ENCODE measurements around the gene UVSSA. TPM values are rescaled to one million over a fixed set of nuclear protein-coding genes. Genes with fewer than 3 reads are reported as not detected.

Gene UVSSA
- total RNA-seq, 1 experiment from 2014 or later, result 12.6 TPM

GRCh38 chr4:1347410-1347864 lies 429 bp downstream of the UVSSA start:
- no peaks in the 10 kb centered on the region for H3K27me3 ChIP-seq (ENCODE audit: control insufficient read depth, insufficient read depth, low read length)
- no peak for DNase-seq
- H3K36me3 ChIP-seq (replicated peaks; ENCODE audit: control insufficient read depth, insufficient read depth, low read length), result peaks cover 7% of the 10 kb centered on the region
- H3K4me3 ChIP-seq (ENCODE audit: insufficient read depth, low read depth, low read length), result peak overlapping the region; percentile 87

GRCh38 chr4:1348014-1348513 lies 1.1 kb downstream of the UVSSA start:
- Histone ChIP-seq H3K36me3 (replicated peaks; ENCODE audit: control insufficient read depth, insufficient read depth, low read length) (peaks cover 12% of the 10 kb centered on the region), H3K4me3 (ENCODE audit: insufficient read depth, low read depth, low read length) (peak overlapping the region; percentile 87), H3K27me3 (ENCODE audit: control insufficient read depth, insufficient read depth, low read length) (no peaks in the 10 kb centered on the region)
- no peak for DNase-seq

DNA sequence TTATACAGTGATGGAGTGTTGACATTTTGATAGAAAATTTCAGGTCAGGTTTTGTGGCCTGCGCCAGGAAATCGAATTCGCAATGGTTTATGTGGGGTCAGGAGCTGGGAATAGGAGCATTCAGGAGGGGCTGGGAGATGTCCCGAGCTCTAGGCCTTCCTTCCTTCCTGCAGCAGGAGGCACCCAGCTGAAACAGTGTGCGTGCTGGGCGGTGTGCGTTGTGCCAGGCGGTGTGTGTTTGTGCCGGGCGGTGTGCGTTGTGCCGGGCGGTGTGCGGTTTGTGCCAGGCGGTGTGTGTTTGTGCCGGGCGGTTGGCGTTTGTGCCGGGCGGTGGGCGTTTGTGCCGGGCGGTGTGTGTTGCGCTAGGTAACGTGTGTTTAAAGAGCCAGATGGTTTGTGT lies 1.7 kb downstream of the UVSSA start:
- no peak for DNase-seq
- peaks cover 12% of the 10 kb centered on the region for H3K36me3 ChIP-seq (replicated peaks; ENCODE audit: control insufficient read depth, insufficient read depth, low read length)
- H3K27me3 ChIP-seq (ENCODE audit: control insufficient read depth, insufficient read depth, low read length), result no peaks in the 10 kb centered on the region
- H3K4me3 ChIP-seq (ENCODE audit: insufficient read depth, low read depth, low read length), result no peak overlapping the region

GRCh38 chr4:1349359-1350168 lies 2.6 kb downstream of the UVSSA start:
- H3K36me3 ChIP-seq (replicated peaks; ENCODE audit: control insufficient read depth, insufficient read depth, low read length), result peaks cover 12% of the 10 kb centered on the region
- DNase-seq, result no peak

DNA sequence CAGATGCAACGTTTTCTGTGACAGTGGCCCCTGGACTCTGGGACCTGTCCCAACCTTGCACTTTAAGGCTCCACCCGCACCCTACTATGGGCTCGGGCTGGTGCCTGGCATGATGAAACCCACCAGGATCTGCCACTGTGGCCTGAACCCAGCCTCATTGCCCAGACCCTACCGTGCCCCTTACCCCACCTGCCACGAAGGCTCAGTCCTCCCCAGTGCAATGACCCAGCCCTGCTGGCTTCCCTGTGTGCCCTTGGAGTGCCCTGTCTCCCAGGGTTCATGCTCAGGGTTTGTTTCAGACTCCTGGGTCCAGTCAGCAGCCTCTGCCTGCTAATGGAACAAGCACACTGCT lies 3.1 kb downstream of the UVSSA start:
- peaks cover 12% of the 10 kb centered on the region for H3K36me3 ChIP-seq (replicated peaks; ENCODE audit: control insufficient read depth, insufficient read depth, low read length)
- H3K27me3 ChIP-seq (ENCODE audit: control insufficient read depth, insufficient read depth, low read length), result no peaks in the 10 kb centered on the region
- DNase-seq, result no peak
- H3K4me3 ChIP-seq (ENCODE audit: insufficient read depth, low read depth, low read length), result no peak overlapping the region

More at GRCh38 chr4:1349359-1350168, 2.6 kb downstream of the UVSSA start:
- Histone ChIP-seq H3K4me3 (ENCODE audit: insufficient read depth, low read depth, low read length) (no peak overlapping the region), H3K27me3 (ENCODE audit: control insufficient read depth, insufficient read depth, low read length) (no peaks in the 10 kb centered on the region)

- H3K36me3 ChIP-seq (replicated peaks; ENCODE audit: control insufficient read depth, insufficient read depth, low read length), result peaks cover 12% of the 10 kb centered on the region
- H3K4me3 ChIP-seq (ENCODE audit: insufficient read depth, low read depth, low read length), result no peak overlapping the region
- H3K27me3 ChIP-seq (ENCODE audit: control insufficient read depth, insufficient read depth, low read length), result no peaks in the 10 kb centered on the region
- DNase-seq, result peak; percentile 97
These were observed 5.0 kb downstream of the UVSSA start for GRCh38 chr4:1351854-1352566.

DNA sequence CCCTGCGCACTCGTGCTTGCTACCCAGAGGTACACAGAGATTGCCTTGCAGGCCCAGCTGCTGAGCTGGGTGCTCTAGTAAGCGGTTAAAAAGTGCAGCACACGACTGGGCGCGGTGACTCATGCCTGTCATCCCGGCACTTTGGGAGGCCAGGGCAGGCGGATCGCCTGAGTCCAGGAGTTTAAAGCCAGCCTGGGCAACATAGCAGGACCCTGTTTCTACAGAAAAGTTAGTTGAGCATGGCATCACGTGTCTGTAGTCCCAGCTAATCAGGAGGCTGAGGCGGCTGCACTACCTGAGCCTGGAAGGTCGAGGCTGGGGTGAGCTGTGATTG lies 5.5 kb downstream of the UVSSA start:
- no peak for DNase-seq
- Histone ChIP-seq H3K36me3 (replicated peaks; ENCODE audit: control insufficient read depth, insufficient read depth, low read length) (peaks cover 12% of the 10 kb centered on the region), H3K4me3 (ENCODE audit: insufficient read depth, low read depth, low read length) (no peak overlapping the region), H3K27me3 (ENCODE audit: control insufficient read depth, insufficient read depth, low read length) (no peaks in the 10 kb centered on the region)

DNA sequence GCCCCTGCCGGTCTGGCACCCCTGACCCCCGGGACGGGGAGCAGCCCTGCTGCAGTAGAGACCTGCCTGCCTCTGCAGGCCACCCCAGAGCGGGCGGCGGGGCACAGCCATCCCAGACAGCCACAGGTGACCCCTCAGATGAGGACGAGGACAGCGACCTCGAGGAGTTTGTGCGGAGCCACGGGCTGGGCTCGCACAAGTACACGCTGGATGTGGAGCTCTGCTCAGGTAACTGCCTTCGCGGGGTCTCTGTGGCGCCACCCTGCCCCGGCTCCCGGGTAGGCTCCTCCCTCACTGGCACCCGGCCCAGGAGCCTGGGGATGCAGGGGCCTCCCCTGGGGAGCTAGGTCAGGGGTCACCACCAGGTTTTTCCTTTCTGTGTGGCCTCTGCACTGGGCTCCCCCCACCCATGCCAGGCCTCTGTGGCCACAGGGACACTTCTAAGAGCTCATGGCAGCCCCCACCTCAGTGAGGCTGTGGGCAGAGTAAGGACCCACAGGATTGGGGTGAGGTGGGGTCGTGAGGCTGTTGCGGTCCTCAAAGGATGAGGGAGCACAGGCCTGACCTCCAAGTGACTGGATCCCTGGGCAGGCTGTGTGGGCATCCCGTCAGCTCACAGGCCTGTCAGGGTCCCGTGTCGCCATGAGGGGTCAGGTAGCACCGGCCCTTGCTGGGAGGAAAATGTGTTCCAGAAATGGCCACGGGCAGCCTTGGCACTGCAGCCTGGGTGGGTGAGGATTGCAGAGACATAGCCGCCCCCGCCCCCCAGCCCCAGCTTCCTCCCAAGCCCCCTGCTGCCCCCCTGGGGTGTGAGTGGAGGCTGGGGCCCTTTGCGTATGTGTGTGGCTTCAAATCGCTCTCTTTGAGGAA lies 6.4 kb downstream of the UVSSA start:
- H3K4me3 ChIP-seq (ENCODE audit: insufficient read depth, low read depth, low read length), result no peak overlapping the region
- H3K36me3 ChIP-seq (replicated peaks; ENCODE audit: control insufficient read depth, insufficient read depth, low read length), result peaks cover 12% of the 10 kb centered on the region
- DNase-seq, result peak; percentile 51

GRCh38 chr4:1354136-1354982 lies 7.4 kb downstream of the UVSSA start:
- Histone ChIP-seq H3K27me3 (ENCODE audit: control insufficient read depth, insufficient read depth, low read length) (no peaks in the 10 kb centered on the region), H3K4me3 (ENCODE audit: insufficient read depth, low read depth, low read length) (no peak overlapping the region), H3K36me3 (replicated peaks; ENCODE audit: control insufficient read depth, insufficient read depth, low read length) (peaks cover 12% of the 10 kb centered on the region)
- DNase-seq, result peak; percentile 72

More for the DNA sequence above, 6.4 kb downstream of the UVSSA start:
- H3K27me3 ChIP-seq (ENCODE audit: control insufficient read depth, insufficient read depth, low read length), result no peaks in the 10 kb centered on the region

DNA sequence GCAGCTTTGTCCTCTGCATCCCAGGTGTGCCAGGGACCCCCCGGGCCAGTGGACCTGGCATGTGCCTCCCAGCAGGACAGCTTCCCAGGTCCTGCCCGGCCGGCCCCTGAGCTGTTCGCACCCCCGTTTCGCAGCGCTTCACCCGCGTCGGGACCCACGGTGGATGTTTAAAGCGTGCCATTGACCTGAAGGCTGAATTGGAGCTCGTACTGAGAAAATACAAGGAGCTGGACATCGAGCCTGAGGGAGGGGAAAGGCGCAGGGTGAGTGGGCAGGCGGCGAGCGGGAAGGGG lies 7.9 kb downstream of the UVSSA start:
- H3K36me3 ChIP-seq (replicated peaks; ENCODE audit: control insufficient read depth, insufficient read depth, low read length), result peaks cover 10% of the 10 kb centered on the region
- H3K4me3 ChIP-seq (ENCODE audit: insufficient read depth, low read depth, low read length), result no peak overlapping the region
- H3K27me3 ChIP-seq (ENCODE audit: control insufficient read depth, insufficient read depth, low read length), result no peaks in the 10 kb centered on the region
- no peak for DNase-seq

DNA sequence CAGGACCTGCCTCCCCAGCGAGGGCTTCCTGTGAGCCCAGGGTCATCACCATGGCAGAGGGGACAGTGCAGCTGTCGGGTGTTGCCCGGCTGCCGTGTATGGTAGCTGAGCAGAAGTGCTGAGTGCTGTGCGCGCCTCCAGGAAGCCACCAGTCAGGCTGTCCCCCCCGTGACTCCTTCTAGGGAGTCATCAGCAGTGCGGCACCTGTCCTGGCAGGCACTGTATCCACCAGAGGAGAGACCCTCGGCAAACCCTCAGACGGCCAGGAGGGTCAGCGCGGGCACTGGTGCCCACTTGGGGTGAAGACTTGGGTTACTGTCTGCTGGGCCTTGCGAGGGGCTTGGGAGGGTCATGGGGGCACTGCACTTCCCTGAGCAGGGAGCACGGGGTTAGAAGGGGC lies 8.4 kb downstream of the UVSSA start:
- H3K36me3 ChIP-seq (replicated peaks; ENCODE audit: control insufficient read depth, insufficient read depth, low read length), result peaks cover 7% of the 10 kb centered on the region
- no peak overlapping the region for H3K4me3 ChIP-seq (ENCODE audit: insufficient read depth, low read depth, low read length)
- DNase-seq, result no peak
- H3K27me3 ChIP-seq (ENCODE audit: control insufficient read depth, insufficient read depth, low read length), result no peaks in the 10 kb centered on the region

GRCh38 chr4:1356181-1356998 lies 9.4 kb downstream of the UVSSA start:
- peak; percentile 95 for DNase-seq
- peaks cover 7% of the 10 kb centered on the region for H3K36me3 ChIP-seq (replicated peaks; ENCODE audit: control insufficient read depth, insufficient read depth, low read length)
- no peak overlapping the region for H3K4me3 ChIP-seq (ENCODE audit: insufficient read depth, low read depth, low read length)
- H3K27me3 ChIP-seq (ENCODE audit: control insufficient read depth, insufficient read depth, low read length), result no peaks in the 10 kb centered on the region
